ENCODE data around the gene A4GALT.

DNA sequence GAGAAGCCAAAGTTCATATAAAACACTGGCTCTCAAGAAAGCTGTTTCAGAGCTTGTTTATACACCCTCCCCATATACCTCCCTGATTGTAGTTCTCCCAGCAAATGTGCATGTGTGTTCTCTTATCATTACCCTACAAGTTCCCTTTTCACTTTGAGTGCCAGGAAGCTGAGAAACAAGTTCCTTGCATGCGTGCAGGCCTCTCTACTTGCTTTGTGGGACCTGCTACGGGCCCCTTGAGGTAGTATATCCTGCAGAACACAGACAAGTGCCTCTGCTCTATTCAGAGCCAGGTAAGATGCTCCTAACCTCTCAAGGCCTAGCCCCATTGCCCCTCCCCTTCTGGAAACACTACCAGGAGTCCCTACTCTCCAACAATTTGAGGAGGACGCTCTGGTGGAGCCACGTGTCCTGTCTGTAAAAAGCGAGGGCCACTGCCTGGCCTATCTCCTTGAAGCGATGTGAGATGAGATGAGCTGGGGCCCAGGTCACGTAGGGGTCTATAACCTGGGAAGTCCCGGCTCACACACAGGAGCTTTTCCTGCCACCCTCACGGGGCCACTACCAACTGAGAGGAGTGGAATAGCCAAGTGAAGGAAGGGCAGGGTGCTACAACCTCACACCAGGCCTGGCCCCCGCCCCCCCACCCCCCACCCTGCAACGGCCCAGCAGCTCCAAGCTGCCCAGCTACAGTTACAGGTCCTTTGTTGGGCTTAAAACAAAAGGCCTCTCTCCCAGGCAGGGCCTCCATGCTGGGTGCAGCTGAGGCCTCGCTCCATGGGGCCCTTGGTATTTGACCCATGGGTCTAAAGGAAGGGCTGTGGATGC is 77.7 kb downstream of the A4GALT start:
- TF ChIP-seq CTCF (IDR thresholded peaks at IDR 0.05) (no peak), POLR2A (IDR thresholded peaks at IDR 0.05) (no peak)
